DMS 273 (cell line): ENCODE results near the gene ITPR2.
"Not testable (repeated sequence)": the region's sequence is repeated elsewhere in the genome, so short reads cannot be mapped to it uniquely, and the experiment has no call there.

ENCODE experiments used
- DNase-seq: peaks from one replicate; lab custom pipeline; 2025; ENCODE audit not compliant: unreplicated experiment; lab: John Stamatoyannopoulos, UW

Gene ITPR2

DNA sequence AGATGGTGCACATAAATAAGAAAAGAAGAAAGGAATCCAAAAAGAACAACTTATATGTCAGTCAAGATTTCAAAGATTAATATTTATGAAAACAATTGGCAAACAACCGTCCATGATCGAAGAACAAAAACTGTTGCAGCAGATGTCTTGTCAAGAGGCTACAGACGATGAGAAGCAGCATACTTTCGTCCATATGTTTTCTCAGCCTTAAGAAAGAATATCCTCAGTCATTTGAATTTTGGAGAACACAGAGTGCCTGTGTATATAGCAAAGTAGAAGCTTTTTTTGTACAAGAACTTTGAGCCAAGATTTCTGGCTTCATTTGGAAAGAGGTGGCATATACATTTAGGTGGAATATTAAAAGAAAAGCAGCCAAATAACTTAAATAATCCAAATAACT is 297.2 kb downstream of the ITPR2 start:
- peak; percentile 35 for DNase-seq

DNA sequence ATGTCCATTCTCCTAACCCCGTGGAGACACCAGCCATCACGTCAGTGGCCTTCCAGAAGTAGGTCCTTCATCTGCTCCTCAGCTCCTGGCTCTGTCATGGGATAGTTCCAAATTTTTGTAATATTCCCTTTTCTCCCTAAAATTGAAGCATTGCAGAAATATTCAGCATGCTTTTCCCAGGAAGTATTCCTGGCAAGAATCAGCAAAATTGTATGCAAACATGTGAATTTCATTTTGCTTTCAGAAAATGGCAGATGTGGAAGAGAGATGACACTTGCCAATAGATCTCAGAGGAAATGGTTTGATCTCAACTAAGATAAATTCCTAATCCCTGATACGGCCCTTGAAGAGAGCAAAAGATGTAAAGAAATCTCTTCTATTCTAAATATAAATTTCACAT is 298.9 kb downstream of the ITPR2 start:
- DNase-seq = no peak

DNA sequence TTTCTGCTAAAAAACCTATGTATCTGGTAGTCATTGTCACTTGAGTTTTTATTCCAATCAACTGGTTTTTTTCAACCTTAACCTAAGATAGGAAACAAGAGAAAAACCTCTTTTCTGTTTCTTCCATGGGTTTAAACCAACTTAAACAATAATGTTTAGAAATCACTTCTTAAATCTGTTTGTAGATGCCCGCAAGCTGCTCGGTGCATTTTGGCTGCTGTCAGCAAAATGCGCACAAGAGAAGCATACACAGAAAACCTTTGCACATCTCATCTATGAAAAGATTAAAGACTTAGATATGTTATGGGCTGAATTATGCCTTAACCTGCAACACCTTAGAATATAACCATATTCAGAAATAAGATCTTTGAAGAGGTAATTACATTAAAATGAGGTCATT is 299.8 kb downstream of the ITPR2 start:
- DNase-seq = no peak

DNA sequence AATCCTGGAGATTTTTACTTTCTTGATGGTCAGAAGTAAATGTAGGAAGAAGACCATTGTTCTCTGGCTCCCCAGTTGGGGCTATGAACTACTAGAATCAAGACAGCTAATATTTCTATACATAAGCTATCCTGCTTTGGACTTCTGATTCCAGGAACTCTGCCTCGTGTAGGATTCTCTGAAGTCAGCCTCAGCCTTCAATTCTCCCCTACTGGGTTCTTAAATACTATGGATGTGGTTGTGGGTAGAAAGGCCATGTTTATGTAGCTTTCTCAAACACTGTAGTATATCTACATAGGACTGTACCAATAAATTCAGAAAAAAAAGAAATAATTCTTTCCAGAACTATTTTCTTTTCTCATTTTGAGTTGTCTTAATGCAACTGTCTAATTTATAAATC is 302.5 kb downstream of the ITPR2 start:
- DNase-seq = no peak

DNA sequence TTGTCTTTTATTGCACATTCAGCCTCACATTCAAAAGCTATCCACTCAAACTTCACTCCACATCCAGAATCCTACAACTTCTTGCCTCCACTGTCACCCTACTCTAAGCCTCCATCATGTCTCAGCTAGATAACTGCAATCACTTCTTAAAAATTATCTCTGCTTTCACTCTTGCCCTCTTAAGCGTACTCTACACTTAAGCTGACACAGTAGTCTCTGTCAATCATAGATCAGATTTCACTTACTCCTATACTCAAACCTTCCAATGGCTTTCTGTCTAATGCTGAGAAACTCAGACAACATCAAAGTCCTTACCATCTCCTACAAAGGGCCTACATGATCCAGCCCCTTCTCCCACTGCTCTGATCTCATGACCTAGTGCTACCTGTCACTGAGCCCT is 304.1 kb downstream of the ITPR2 start:
- no peak for DNase-seq

DNA sequence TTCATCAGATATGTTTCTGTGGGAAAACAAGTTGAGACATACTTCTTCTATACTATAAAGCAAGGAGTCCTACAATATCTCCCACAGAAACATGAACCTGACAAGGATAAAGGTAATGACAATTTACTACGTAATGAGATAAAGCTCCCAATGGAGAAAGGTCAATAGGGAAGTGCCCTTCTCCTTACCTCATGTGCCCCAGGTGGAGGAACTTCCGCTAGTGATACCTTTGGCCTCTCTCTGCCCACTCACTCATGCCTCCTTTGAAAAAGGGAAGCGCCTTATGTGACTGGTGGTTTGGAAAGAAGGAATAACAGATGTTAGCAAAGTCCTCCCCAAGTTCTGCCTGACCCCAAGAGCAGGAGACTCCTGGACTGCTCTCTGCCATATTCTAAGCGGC is 305.3 kb downstream of the ITPR2 start:
- DNase-seq = no peak

DNA sequence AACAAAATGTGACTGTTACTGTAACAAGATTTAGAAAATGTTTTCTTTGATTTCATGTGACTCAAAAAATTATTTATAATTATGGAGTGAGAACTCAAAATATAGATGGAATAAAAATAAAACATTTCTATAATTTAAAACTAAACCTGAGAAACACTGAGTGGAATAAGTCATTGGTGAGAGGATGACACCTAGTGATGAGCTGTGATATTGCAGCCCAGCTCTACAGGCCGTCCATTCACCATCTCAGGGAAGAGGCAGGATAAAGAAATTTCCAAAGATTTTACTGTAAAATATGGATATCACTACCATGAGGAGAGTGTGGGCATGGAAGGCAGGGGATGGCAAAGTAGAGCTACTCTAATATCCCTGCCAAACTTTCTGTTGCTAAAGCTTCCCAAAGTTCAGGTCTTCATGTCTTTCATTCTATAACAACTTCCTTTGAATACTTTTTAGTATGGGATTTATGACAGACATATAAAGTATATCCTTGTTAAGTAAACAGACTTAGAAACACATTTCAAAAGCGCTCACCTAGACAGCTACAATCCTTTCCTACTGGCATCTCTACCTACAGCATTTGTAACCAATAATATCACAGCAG is 308.0 kb downstream of the ITPR2 start:
- peak; percentile 33 for DNase-seq

DNA sequence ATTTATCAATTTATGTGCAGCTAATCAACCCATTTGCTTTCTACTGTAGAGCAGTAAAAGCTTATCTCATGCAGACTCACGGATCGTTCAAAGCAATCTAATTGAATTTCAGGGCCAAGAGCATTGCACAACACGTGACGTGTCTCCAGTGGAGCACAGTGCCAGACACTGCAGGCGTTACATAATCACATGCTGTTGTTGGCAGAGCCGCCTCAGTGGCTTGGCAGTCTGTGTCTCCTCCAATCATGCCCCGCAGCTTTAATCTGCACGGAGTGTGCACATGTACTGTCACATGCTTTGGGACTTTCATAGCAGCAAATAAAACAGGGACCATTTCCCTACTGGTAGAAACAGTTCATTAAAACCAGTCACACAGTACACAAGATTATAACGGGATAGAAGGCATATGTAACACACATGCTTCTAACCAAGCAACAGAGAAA is 309.3 kb downstream of the ITPR2 start:
- DNase-seq = peak; percentile 71

DNA sequence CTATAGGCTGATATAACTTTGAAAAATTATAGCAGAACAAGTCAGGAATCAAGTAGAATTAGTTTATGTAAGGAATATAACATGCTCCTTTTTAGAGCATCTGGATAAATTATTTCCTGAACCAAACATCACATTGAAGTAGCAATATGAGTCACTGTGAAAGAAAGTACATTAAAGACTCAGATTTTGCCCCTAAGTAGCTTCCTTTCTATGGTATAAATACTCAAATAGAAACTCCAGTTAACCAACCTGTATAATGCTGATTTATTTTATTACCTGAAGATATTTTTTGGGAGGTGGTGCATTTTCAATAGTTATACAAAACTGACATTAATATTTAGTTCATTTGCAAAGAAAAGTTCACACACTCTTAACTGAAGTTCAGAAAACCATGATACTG is 312.1 kb downstream of the ITPR2 start:
- DNase-seq = no peak

DNA sequence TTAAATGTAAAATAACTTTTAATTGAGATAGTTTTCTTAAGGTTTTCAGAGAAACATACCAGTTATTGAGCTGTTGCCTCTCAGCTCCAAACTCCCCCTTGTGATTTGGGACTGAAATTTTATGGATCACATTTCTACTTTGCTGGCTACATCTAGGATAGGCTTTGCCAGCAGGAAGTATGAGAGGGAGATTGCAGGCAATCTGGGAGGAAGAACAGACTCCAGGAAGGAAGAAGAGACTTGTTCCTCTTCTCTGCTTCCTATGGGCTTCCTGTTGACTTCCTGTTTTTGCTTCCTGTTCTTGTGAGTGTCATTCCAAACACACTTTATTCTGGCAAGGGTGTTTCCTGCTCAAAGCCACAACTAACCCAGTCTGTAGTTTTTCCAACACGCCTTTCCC is 312.9 kb downstream of the ITPR2 start:
- no peak for DNase-seq

DNA sequence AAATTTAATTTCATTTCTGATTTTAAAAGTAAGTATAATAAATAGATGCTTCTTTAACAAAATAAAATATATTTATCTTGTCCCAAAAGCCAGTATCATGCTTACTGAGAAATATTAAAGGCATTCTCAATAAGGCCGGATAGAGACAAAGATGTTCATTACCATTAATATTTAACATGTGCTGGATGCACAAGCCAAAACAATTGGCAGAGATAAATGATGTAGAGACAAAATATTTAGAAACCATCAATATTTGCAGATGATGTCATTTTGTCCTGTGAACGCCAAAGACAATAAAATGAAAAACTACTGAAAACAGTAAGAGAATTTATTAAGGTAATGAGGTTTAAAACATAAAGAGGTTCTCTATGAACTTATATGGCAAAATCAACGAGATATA is 313.5 kb downstream of the ITPR2 start:
- no peak for DNase-seq

DNA sequence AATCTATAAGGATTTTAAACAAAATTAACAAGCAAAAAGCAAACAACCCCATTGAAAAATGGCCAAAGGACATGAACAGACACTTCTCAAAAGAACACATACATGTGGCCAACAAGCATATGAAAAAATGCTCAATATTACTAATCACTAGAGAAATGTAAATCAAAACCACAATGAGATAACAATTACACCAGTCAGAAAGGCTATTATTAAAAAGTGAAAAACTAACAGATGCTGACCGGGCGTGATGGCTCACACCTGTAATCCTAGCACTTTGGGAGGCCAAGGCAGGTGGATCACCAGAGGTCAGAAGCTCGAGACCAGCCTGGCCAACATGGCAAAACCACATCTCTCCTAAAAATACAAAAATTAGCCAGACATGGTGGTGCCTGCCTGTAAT is 315.7 kb downstream of the ITPR2 start:
- DNase-seq = not testable (repeated sequence)

DNA sequence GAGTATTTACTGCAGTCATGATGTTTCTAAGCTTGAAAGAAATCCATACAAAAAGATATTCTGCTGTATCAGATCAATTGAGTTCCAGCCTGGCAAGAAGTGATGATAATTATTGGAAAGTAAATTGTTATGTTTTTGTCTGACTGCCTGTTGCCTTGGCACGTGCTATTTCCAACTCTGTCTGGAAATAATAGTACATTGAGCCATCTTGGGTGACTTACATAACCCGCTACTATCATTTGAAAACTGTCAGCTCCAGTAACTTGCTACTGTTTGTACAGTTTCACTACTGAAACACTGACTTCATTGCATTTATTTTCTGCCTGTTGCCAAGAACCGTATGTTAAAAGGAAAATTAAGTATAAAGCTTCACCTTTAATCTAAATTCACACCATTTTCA is 318.6 kb downstream of the ITPR2 start:
- no peak for DNase-seq

DNA sequence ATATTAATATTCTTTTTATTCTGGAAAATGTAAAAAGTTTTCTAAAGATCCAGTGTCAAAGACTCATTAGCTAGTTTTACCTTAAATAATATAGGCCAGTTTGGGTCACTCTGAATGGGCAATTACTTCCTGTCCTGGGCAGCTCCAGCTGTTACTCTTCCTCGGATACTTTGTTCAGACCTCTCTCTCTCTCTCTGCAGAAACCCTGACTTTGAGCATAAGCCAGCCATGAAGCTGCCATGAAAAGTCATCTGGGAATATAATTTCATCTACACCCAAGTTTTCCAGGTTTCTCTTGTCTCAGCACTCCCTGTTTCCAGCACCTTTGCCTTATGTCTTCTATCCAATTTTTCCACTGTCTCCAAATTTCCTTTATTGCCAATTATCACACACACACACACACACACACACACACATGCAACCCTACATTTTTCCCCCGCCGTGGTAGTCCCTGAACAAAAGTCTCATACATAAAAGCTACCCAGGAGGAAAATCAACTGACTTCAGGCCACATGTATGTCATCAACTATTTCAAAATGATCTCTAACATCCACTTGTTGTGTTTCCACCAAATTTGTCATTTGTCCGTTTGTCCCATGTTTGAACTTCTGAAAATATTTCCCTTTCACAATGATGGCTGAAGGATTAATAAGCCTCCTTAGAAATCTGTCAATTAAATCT is 319.5 kb downstream of the ITPR2 start:
- no peak for DNase-seq

DNA sequence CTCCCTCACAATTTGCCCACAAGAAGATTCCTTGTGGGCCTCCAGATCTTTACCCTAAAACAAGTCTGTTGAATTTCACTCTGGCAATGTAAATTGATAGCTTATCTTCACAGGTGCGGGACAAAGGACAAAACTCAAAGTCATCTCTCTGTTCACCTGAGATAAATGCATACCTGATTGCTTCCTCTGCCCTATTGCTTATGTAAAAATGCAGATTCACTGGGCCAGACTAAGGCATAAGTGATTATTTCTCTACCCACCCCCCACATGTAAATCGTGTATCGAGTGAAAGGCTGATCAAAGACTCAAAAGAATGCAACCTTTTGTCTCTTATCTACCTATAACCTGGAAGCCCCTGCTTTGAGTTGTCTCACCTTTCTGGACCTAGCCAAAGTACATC is 320.8 kb downstream of the ITPR2 start:
- DNase-seq = no peak

DNA sequence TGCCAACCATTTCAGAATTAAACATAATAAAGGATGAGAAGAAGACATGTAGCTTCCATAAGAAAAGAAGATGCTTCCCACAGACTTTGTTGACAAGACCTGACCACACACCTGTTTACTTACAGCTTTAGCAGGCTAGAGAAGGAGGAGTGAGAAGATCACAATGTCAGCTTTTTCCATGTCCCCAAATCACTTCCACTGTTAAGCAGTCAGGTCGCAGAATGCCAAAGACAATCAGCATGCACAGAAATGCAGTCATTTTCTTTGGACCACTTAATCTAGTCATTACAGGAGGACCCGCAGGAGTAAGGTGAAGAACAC is 322.7 kb downstream of the ITPR2 start:
- no peak for DNase-seq

DNA sequence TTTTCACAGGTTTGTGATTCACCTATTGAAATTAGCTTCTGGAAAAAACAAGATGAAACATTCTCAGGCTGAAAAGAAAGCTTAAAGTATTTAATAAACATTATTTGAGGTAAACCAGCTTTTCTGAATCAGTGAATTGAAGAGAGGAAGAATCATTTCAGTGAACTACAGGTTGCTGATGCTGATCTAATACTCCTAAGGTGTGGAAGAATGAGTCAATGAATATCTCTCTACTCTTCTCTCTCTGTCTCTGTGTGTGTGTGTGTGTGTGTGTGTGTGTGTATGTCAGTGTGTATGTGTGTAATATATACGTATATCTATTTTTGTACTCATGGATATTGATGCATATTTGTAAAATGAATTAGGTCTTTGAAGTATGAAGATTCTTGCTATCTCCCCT is 325.4 kb downstream of the ITPR2 start:
- DNase-seq = no peak

DNA sequence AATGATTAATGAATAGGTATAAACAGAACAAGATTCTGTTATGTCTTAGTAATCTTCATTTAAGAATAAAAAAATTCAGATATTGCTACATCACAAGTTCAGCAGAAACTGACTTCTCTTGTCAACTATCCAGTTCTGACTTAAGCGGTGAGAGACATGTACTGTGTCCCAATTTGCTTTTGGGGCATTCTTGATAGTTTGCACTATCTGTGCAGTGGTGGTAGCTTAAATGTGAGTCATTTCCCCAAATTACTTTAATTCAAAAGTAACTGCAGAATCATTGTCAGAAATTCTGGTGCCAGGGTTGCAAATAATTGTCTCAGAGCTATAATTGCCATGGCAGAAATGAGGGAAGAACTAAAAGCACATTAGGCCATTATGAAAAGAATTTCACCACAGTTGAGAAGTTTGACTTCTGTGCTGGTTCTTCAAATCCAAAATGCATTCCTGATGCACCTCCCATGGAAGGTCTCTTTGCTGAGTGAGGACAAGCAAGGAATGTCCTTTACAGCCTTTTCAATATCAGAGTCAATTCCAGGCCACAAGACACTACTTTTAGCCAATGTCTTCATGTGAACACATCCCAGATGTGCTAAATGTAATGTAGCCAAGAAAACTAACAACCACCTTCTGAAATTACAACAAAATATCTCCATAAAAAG is 332.9 kb downstream of the ITPR2 start:
- DNase-seq = no peak

DNA sequence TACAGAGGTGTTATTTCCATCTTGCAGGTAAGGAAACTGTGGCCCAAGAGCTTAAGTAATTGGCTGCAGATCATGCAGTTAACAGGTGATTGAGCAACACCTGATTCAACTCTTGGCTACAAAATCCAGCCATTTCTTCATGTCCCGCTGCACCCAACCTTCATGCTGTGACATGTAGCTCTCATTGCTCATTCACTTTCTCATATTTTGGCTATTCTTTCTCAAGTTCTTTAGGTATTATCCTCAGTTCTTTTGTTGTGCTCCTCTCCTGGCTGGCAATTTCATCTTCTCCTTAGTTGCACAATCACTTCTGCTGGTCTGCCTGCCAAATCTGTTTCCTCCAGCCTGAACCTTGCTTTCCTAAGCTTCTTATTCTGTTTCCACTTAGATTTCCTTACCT is 336.8 kb downstream of the ITPR2 start:
- no peak for DNase-seq

DNA sequence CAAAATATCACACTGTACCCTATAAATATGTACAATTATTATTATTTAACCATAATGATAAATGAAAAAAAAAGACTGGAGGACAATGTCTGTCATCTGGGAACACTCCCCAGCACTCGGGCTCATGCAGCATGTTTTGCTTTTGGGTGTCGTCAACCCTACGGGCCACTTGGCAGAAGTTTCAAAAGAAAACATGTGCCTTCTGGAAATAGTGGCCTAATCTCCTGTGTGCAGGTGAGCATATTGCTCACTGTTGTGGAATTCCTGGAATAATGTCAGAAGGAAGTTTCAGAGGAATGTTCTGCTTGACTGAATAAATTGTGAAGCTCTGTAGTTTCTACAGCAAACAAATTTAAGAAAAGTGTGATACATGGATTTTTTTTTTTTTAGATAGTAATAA is 339.3 kb downstream of the ITPR2 start:
- no peak for DNase-seq

DNA sequence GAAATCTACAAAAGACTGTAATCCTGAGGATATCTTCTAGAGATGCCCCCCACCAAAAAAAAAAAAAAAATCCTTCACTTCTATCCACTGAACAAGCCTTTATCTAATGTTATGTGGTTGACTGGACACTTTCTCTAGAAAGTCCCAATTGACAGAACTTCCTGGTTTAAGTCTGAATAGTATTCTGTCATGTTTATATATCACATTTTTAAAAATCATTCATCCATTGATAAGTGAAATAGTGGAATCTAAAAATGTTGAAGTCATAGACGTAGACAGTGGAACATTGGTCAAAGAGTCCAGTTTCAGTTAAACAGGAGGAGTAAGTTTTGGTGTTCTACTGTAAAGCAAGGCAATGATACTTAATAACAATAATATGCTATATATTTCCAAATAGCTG is 340.6 kb downstream of the ITPR2 start:
- no peak for DNase-seq

DNA sequence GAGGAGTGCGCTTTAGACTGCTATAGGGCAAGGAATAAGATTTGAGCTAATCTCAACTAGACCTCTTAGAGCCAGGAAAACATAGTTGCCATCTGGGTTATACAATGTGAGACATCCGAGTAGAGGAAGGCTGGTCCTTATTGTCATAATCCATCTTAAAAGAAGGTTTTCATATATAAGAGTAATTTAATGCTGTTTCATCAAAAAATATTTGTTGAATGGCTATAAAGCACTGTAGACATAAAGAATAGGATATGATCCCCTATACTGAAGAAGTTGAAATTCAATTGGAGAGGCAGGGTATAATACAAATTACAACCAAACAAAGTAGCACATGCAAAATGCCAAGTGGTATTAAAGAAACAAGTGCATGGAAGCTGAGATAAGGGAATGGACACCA is 343.1 kb downstream of the ITPR2 start:
- no peak for DNase-seq

DNA sequence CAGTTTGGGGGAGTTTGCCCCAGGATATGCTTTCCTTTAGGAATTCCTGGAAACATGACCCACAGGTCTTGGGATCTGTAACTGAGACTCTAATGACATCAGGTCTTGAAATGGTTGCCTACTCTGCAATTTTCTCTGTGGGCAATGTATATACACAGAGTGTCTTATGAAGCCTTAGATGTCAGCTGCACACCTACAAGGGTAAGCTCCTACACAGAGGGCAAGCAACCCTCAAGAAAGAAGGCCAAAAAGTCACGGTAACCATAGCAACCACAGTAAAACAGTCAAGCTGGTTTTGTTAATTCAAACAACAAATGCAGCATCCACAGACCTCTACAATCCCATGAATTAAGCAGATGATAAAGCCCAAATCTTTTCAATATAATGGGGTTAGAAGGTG is 344.6 kb downstream of the ITPR2 start:
- DNase-seq = no peak
